ENCODE measurements around the gene TPM2.

TPM2 gene

DNA sequence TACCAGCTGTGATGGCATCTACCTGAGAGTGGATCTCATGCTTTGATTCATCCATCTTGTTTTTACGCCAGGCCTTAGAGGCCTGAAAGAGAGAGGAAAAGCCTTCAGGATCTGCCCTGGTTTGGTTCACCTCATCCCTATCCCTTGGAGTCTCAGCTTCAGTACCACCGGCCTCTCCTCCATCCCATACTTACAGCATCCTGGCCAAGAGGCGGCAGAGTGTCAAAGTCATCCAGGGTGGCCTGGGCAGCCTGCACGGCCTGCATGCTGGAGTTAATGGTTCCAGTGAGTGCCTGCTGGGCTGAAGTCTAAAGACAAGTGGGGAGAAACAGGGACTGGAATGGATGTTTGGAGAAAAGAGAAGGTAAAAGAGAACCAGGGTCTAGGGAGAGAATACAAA lies 29.8 kb upstream of the TPM2 start:
- Histone ChIP-seq H3K4me3 (ENCODE audit: low read depth in 1 of 5, low read length in 5 of 5) (no peak overlapping the region), H3K4me1 (ENCODE audit: control insufficient read depth in 5 of 5, insufficient read depth in 5 of 5, low read length in 5 of 5) (peaks cover 0 to 3% (median 0%) of the 10 kb centered on the region in 5 donors), H3K27ac (ENCODE audit: low read depth, low read length) (no peak overlapping the region), H3K36me3 (ENCODE audit: control insufficient read depth in 5 of 5, insufficient read depth in 5 of 5, low read length in 5 of 5) (peaks cover 23 to 100% (median 99%) of the 10 kb centered on the region in 5 donors), H3K9ac (ENCODE audit: low read length in 5 of 5) (no peak overlapping the region), H3K27me3 (ENCODE audit: control insufficient read depth in 5 of 5, insufficient read depth in 4 of 5, low read length in 5 of 5) (no peaks in the 10 kb centered on the region), H3K9me3 (ENCODE audit: control insufficient read depth in 5 of 5, low read length in 5 of 5) (no peaks in the 10 kb centered on the region)

GRCh38 chr9:35718721-35719511 lies 29.2 kb upstream of the TPM2 start:
- Histone ChIP-seq H3K9ac (ENCODE audit: low read length in 5 of 5) (no peak overlapping the region), H3K9me3 (ENCODE audit: control insufficient read depth in 5 of 5, low read length in 5 of 5) (peaks cover 0 to 3% (median 0%) of the 10 kb centered on the region in 5 donors), H3K36me3 (ENCODE audit: control insufficient read depth in 5 of 5, insufficient read depth in 5 of 5, low read length in 5 of 5) (peaks cover 21 to 100% (median 99%) of the 10 kb centered on the region in 5 donors), H3K27ac (ENCODE audit: low read depth, low read length) (no peak overlapping the region), H3K27me3 (ENCODE audit: control insufficient read depth in 5 of 5, insufficient read depth in 4 of 5, low read length in 5 of 5) (no peaks in the 10 kb centered on the region), H3K4me3 (ENCODE audit: low read depth in 1 of 5, low read length in 5 of 5) (no peak overlapping the region), H3K4me1 (ENCODE audit: control insufficient read depth in 5 of 5, insufficient read depth in 5 of 5, low read length in 5 of 5) (peaks cover 0 to 3% (median 0%) of the 10 kb centered on the region in 5 donors)

DNA sequence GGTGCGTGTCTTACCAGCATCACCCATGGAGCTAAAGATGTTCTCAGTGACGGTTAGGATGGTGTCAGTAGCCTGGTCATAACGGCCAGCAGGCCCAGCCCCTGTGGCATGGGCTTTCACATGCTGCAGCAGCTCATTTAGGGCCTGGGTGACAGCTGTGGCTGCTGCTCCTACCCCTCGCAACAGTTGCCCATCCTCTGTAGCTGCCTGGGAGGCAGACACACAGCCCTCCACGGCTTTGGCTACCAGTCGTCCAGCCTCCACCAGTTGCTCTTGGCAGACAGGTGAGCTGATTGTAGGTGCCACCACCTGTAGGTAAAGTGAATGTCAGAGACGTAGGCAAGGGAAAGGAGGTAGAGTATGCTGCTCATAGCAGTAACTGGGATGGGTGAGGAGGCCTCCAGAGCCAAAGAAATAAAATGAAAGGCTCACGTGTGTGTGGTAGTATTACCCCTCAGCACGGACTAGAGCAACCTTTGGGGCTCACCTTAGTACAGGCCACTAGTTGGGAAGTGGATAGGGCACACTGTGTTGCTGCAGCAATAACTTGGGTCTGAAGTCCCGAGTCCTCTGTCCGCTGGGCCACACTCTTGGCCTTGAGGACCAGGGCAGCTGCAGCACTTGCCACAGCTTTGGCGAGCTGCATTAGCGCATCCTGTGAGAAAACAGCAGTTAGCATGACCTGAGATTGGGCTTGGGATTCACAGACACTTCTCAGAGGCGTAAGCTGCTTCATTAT lies 27.6 kb upstream of the TPM2 start:
- Histone ChIP-seq H3K27ac (ENCODE audit: low read depth, low read length) (no peak overlapping the region), H3K4me3 (ENCODE audit: low read depth in 1 of 5, low read length in 5 of 5) (no peak overlapping the region), H3K4me1 (ENCODE audit: control insufficient read depth in 5 of 5, insufficient read depth in 5 of 5, low read length in 5 of 5) (peaks cover 0 to 3% (median 0%) of the 10 kb centered on the region in 5 donors), H3K36me3 (ENCODE audit: control insufficient read depth in 5 of 5, insufficient read depth in 5 of 5, low read length in 5 of 5) (peaks cover 19 to 100% (median 100%) of the 10 kb centered on the region in 5 donors), H3K9ac (ENCODE audit: low read length in 5 of 5) (no peak overlapping the region), H3K27me3 (ENCODE audit: control insufficient read depth in 5 of 5, insufficient read depth in 4 of 5, low read length in 5 of 5) (no peaks in the 10 kb centered on the region), H3K9me3 (ENCODE audit: control insufficient read depth in 5 of 5, low read length in 5 of 5) (peaks cover 0 to 3% (median 0%) of the 10 kb centered on the region in 5 donors)

GRCh38 chr9:35716230-35716629 lies 26.5 kb upstream of the TPM2 start:
- H3K27ac ChIP-seq (ENCODE audit: low read depth, low read length): no peak overlapping the region
- no peak overlapping the region for H3K4me3 ChIP-seq (ENCODE audit: low read depth in 1 of 5, low read length in 5 of 5)
- H3K9ac ChIP-seq (ENCODE audit: low read length in 5 of 5): no peak overlapping the region
- peaks cover 0 to 3% (median 0%) of the 10 kb centered on the region in 5 donors for H3K9me3 ChIP-seq (ENCODE audit: control insufficient read depth in 5 of 5, low read length in 5 of 5)
- peaks cover 14 to 100% (median 100%) of the 10 kb centered on the region in 5 donors for H3K36me3 ChIP-seq (ENCODE audit: control insufficient read depth in 5 of 5, insufficient read depth in 5 of 5, low read length in 5 of 5)
- H3K27me3 ChIP-seq (ENCODE audit: control insufficient read depth in 5 of 5, insufficient read depth in 4 of 5, low read length in 5 of 5): no peaks in the 10 kb centered on the region
- H3K4me1 ChIP-seq (ENCODE audit: control insufficient read depth in 5 of 5, insufficient read depth in 5 of 5, low read length in 5 of 5): peaks cover 0 to 3% (median 0%) of the 10 kb centered on the region in 5 donors

- Histone ChIP-seq H3K9ac (ENCODE audit: low read length in 5 of 5) (no peak overlapping the region), H3K9me3 (ENCODE audit: control insufficient read depth in 5 of 5, low read length in 5 of 5) (peaks cover 0 to 3% (median 0%) of the 10 kb centered on the region in 5 donors), H3K27me3 (ENCODE audit: control insufficient read depth in 5 of 5, insufficient read depth in 4 of 5, low read length in 5 of 5) (no peaks in the 10 kb centered on the region), H3K36me3 (ENCODE audit: control insufficient read depth in 5 of 5, insufficient read depth in 5 of 5, low read length in 5 of 5) (peaks cover 14 to 98% (median 97%) of the 10 kb centered on the region in 5 donors), H3K27ac (ENCODE audit: low read depth, low read length) (no peak overlapping the region), H3K4me1 (ENCODE audit: control insufficient read depth in 5 of 5, insufficient read depth in 5 of 5, low read length in 5 of 5) (peaks cover 0 to 3% (median 0%) of the 10 kb centered on the region in 5 donors), H3K4me3 (ENCODE audit: low read depth in 1 of 5, low read length in 5 of 5) (no peak overlapping the region)
Observed at GRCh38 chr9:35714579-35715252, 25.0 kb upstream of the TPM2 start.

- H3K36me3 ChIP-seq (ENCODE audit: control insufficient read depth in 5 of 5, insufficient read depth in 5 of 5, low read length in 5 of 5): peaks cover 14 to 95% (median 94%) of the 10 kb centered on the region in 5 donors
Observed at GRCh38 chr9:35714123-35714522, 24.4 kb upstream of the TPM2 start.

GRCh38 chr9:35713578-35713977 lies 23.9 kb upstream of the TPM2 start:
- Histone ChIP-seq H3K36me3 (ENCODE audit: control insufficient read depth in 5 of 5, insufficient read depth in 5 of 5, low read length in 5 of 5) (peaks cover 17 to 95% (median 94%) of the 10 kb centered on the region in 5 donors), H3K9me3 (ENCODE audit: control insufficient read depth in 5 of 5, low read length in 5 of 5) (peaks cover 0 to 3% (median 0%) of the 10 kb centered on the region in 5 donors), H3K9ac (ENCODE audit: low read length in 5 of 5) (no peak overlapping the region), H3K4me3 (ENCODE audit: low read depth in 1 of 5, low read length in 5 of 5) (no peak overlapping the region), H3K4me1 (ENCODE audit: control insufficient read depth in 5 of 5, insufficient read depth in 5 of 5, low read length in 5 of 5) (peaks cover 0 to 3% (median 0%) of the 10 kb centered on the region in 5 donors), H3K27me3 (ENCODE audit: control insufficient read depth in 5 of 5, insufficient read depth in 4 of 5, low read length in 5 of 5) (no peaks in the 10 kb centered on the region), H3K27ac (ENCODE audit: low read depth, low read length) (no peak overlapping the region)

More at GRCh38 chr9:35714123-35714522, 24.4 kb upstream of the TPM2 start:
- no peaks in the 10 kb centered on the region for H3K27me3 ChIP-seq (ENCODE audit: control insufficient read depth in 5 of 5, insufficient read depth in 4 of 5, low read length in 5 of 5)
- H3K9me3 ChIP-seq (ENCODE audit: control insufficient read depth in 5 of 5, low read length in 5 of 5): peaks cover 0 to 3% (median 0%) of the 10 kb centered on the region in 5 donors
- no peak overlapping the region for H3K27ac ChIP-seq (ENCODE audit: low read depth, low read length)
- H3K4me1 ChIP-seq (ENCODE audit: control insufficient read depth in 5 of 5, insufficient read depth in 5 of 5, low read length in 5 of 5): peaks cover 0 to 3% (median 0%) of the 10 kb centered on the region in 5 donors
- H3K4me3 ChIP-seq (ENCODE audit: low read depth in 1 of 5, low read length in 5 of 5): no peak overlapping the region
- H3K9ac ChIP-seq (ENCODE audit: low read length in 5 of 5): no peak overlapping the region

GRCh38 chr9:35712762-35713400 lies 23.2 kb upstream of the TPM2 start:
- Histone ChIP-seq H3K4me3 (ENCODE audit: low read depth in 1 of 5, low read length in 5 of 5) (no peak overlapping the region), H3K36me3 (ENCODE audit: control insufficient read depth in 5 of 5, insufficient read depth in 5 of 5, low read length in 5 of 5) (peaks cover 19 to 95% (median 94%) of the 10 kb centered on the region in 5 donors), H3K27ac (ENCODE audit: low read depth, low read length) (no peak overlapping the region), H3K9me3 (ENCODE audit: control insufficient read depth in 5 of 5, low read length in 5 of 5) (peaks cover 0 to 3% (median 0%) of the 10 kb centered on the region in 5 donors), H3K27me3 (ENCODE audit: control insufficient read depth in 5 of 5, insufficient read depth in 4 of 5, low read length in 5 of 5) (no peaks in the 10 kb centered on the region), H3K4me1 (ENCODE audit: control insufficient read depth in 5 of 5, insufficient read depth in 5 of 5, low read length in 5 of 5) (peaks cover 0 to 3% (median 0%) of the 10 kb centered on the region in 5 donors), H3K9ac (ENCODE audit: low read length in 5 of 5) (no peak overlapping the region)
